ENCODE results near the gene NSUN2.

DNA sequence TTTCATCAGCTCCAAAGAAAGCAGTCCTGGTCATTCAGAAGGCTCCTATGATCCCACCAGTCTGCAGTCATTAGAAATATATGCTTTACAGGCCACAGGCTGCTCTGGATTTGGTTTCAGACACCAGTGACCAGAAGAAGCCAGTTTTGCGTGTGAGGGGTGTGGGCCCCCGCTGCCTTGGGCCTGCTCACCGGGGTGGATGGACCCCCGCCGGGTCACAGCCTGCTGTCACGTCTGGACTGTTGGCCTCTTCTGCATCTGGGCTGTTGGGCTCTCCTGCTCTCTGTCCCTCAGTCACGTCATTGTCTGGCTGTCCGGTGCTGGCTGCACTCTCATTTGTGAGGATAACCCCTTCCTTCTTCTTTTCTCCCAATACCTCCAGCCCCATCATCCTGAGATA lies 33.1 kb downstream of the NSUN2 start:
- TF ChIP-seq POLR2A (IDR thresholded peaks at IDR 0.05) (no peak), CTCF (IDR thresholded peaks at IDR 0.05) (no peak)
